Mucosa of rectum (tissue), 2 donors: ENCODE measurements around the gene OR10H2.
"Not testable (repeated sequence)": the region's sequence is repeated elsewhere in the genome, so short reads cannot be mapped to it uniquely, and the experiment has no call there.

Experiments
- H3K27ac ChIP-seq, 2 donors: one replicate each; pipeline ENCODE4 v1.7.0; 2013; ENCODE audit warnings: inconsistent platforms in 2 of 2, low read depth in 2 of 2, low read length in 2 of 2
- H3K27me3 ChIP-seq, 2 donors: one replicate each; pipeline ENCODE4 v1.7.0; 2013; ENCODE audit warnings: low read length in 2 of 2; ENCODE audit not compliant: control insufficient read depth in 2 of 2, insufficient read depth in 2 of 2
- H3K36me3 ChIP-seq, 2 donors: one replicate each; pipeline ENCODE4 v1.7.0; 2013; ENCODE audit warnings: low read length in 2 of 2; ENCODE audit not compliant: control insufficient read depth in 2 of 2, insufficient read depth in 2 of 2
- H3K4me1 ChIP-seq, 2 donors: one replicate each; pipeline ENCODE4 v1.7.0; 2013; ENCODE audit warnings: low read length in 2 of 2, mild to moderate bottlenecking in 1 of 2; ENCODE audit not compliant: control insufficient read depth in 2 of 2, insufficient read depth in 2 of 2
- H3K4me3 ChIP-seq, 2 donors: one replicate each; pipeline ENCODE4 v1.7.0; 2013; ENCODE audit warnings: low read length in 2 of 2
- H3K9ac ChIP-seq, 2 donors: one replicate each; pipeline ENCODE4 v1.7.0; 2013; ENCODE audit warnings: low read length in 2 of 2, low read depth in 1 of 2, mild to moderate bottlenecking in 1 of 2
- H3K9me3 ChIP-seq, 2 donors: one replicate each; pipeline ENCODE4 v1.7.0; 2013; ENCODE audit warnings: low read length in 2 of 2; ENCODE audit not compliant: control insufficient read depth in 2 of 2
- donor health status: healthy.
- donor health status: Normal muscosa, but diverticular disease.

Gene OR10H2, protein sequence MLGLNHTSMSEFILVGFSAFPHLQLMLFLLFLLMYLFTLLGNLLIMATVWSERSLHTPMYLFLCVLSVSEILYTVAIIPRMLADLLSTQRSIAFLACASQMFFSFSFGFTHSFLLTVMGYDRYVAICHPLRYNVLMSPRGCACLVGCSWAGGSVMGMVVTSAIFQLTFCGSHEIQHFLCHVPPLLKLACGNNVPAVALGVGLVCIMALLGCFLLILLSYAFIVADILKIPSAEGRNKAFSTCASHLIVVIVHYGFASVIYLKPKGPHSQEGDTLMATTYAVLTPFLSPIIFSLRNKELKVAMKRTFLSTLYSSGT

DNA sequence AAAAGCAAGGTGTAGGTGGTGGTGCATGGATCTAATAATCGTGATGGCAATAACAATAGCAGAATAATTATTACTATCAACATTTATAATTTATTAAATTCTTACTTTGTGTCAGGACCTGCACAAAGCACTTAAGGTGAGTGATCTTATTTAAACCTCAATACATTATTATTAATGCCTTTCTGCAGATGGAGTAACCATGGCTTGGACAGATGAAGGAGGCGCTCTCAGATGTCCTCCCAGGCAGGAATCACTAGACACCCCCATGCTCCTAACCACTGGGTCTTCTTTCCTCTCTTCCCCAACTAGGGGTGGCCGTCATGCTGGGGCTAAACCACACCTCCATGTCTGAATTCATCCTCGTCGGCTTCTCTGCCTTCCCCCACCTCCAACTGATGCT lies at the start of gene OR10H2:
OR10H2 (plus strand) TSS at position 301 of the 400 bp plus-strand sequence; CDS start at position 321, 20 bp downstream.
- Histone ChIP-seq H3K27me3 (peaks cover 8 to 13% of the 10 kb centered on the region in 2 donors), H3K9ac (no peak within 1 kb of the TSS), H3K36me3 (no peaks in the 10 kb centered on the region), H3K4me1 (no peaks in the 10 kb centered on the region), H3K27ac (no peak within 1 kb of the TSS), H3K9me3 (no peaks in the 10 kb centered on the region), H3K4me3 (no peak within 1 kb of the TSS)

DNA sequence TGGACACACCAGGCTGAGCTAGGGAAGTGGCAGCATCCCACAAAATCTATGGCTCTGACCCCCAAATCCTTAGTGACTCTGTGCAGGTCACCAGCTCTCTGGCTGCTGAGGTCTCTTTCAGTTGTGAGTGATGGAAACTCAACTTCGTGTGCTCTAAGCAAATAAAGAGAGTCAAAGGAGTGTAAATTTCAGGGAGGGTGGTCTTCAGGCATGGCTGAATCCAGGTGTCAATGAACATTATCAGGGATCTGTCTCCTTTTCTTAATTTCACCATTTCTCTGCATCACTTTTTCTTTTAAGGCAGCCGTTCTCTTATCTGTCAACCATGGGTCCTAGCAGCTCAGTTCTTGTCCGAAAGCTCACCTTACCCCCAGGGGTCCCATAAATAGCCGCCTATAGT lies 48.7 kb upstream of the OR10H2 start:
- Histone ChIP-seq H3K27me3 (no peaks in the 10 kb centered on the region), H3K36me3 (peaks cover 40 to 43% of the 10 kb centered on the region in 2 donors), H3K9ac (no peak overlapping the region), H3K4me3 (no peak overlapping the region), H3K27ac (no peak overlapping the region), H3K4me1 (peaks cover 7% of the 10 kb centered on the region in 2 donors), H3K9me3 (no peaks in the 10 kb centered on the region)

DNA sequence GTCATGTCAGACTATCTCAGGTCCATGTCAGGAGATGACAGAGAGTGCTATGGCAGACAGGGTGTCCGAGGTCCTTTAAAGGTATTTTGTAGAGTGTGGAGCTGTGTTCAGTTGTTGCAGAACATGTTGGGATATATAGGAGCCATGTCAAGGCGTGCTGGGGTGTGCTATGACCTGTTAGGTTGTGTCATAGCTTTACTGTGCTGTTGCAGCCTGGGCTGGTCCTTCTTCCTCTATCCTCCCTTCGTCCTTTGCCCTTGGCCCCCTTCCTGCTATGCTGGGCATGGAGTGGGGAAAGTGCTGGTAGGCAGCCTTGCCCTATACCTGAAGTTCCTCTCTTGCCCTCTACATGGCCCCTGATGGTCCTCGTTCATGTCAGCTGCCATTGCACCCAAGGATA lies 48.0 kb upstream of the OR10H2 start:
- not testable (repeated sequence) for H3K27ac ChIP-seq, H3K4me1 ChIP-seq, H3K9me3 ChIP-seq, H3K4me3 ChIP-seq, H3K9ac ChIP-seq, H3K27me3 ChIP-seq
- peaks cover 42 to 50% of the 10 kb centered on the region in 2 donors for H3K36me3 ChIP-seq

DNA sequence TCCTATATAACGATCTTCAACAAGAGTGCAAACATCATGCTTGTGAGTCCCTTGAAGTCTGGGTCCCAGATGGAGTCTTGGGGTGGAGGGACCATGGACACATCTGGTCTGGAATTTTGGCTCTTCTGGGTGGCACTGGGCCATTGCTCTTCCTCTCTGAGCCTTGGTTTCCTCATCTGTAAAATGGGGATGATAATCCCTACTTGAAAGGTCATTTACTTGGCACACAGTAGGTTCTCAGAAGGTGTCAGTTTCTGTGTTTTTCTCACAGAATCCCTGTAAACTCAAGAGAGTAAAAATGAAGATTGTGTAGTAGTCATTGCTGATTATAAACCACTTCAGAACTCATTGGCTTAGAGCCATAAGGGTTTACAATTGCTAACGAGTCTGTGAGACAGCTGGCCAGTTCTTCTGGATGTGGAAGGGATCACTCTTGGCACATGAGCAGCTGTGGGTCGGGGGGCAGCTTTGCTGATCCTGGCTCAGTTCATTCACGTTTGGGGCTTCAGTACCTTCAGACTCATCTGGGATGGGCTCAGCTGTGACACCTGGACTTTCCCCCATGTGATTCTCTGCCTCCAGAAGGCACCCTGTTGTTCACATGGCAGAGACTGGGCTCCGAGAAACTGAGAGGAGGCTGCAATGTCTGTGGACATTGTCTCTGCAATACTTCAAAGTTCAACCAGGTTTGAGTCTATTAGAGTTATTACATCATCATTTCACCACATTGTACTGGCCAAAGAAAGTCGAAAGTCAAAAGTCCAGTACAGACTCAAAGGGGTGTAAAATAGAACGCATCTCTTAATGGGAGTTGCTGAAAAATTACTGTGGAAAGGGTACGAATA lies 47.1 kb upstream of the OR10H2 start:
- Histone ChIP-seq H3K27me3 (no peaks in the 10 kb centered on the region), H3K9ac (no peak overlapping the region), H3K27ac (no peak overlapping the region), H3K4me1 (no peaks in the 10 kb centered on the region), H3K9me3 (no peaks in the 10 kb centered on the region), H3K36me3 (peaks cover 51 to 57% of the 10 kb centered on the region in 2 donors), H3K4me3 (no peak overlapping the region)

DNA sequence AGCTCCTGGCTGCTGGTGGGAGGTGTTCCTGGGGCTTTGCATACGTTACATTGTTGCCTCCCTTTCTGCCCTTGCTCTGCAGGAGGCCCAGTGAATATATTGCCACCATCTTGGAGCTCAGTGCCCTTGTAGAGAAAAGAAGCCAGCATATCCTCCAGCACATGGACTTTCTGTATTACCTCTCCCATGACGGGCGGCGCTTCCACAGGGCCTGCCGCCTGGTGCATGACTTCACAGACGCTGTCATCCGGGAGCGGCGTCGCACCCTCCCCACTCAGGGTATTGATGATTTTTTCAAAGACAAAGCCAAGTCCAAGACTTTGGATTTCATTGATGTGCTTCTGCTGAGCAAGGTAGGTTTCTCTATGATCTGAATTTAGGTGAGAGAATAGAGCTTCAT lies 44.4 kb upstream of the OR10H2 start:
- Histone ChIP-seq H3K9ac (no peak overlapping the region), H3K9me3 (peaks cover 0 to 4% of the 10 kb centered on the region in 2 donors), H3K27ac (no peak overlapping the region), H3K27me3 (no peaks in the 10 kb centered on the region), H3K4me3 (no peak overlapping the region), H3K4me1 (no peaks in the 10 kb centered on the region), H3K36me3 (peaks cover 61 to 70% of the 10 kb centered on the region in 2 donors)

DNA sequence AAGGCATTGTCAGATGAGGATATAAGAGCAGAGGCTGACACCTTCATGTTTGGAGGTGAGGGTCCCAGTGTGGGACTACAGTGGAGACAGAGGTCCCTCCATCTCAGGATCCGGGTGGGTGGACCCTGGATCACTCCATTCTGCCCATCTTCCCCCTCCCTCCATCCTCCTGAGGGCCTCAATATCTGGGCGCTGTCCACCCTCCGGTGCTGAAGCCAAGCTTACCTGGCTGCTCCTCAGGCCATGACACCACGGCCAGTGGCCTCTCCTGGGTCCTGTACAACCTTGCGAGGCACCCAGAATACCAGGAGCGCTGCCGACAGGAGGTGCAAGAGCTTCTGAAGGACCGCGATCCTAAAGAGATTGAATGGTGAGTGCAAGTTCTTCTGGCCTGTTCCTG lies 43.0 kb upstream of the OR10H2 start:
- Histone ChIP-seq H3K9ac (no peak overlapping the region), H3K27ac (no peak overlapping the region), H3K4me3 (no peak overlapping the region), H3K27me3 (no peaks in the 10 kb centered on the region), H3K4me1 (no peaks in the 10 kb centered on the region), H3K36me3 (peaks cover 55 to 61% of the 10 kb centered on the region in 2 donors), H3K9me3 (peaks cover 0 to 4% of the 10 kb centered on the region in 2 donors)

DNA sequence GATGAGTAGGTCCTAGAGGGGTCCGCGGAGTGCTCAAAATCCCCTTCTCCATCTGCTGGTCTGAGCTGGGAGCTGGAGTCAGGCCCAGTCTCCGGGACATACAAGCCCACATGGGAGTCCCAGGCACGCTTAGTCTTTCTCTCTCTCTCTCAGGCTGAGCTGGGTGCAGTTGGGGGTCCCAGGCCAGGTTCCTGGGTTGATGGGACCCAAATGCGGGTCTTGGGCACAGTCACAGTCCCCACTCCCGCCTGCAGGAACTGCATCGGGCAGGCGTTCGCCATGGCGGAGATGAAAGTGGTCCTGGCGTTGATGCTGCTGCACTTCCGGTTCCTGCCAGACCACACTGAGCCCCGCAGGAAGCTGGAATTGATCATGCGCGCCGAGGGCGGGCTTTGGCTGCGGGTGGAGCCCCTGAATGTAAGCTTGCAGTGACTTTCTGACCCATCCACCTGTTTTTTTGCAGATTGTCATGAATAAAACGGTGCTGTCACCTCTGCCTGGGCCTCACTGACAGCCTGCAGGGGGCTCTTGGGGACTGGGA lies 31.1 kb upstream of the OR10H2 start:
- H3K9ac ChIP-seq, result no peak overlapping the region
- H3K27ac ChIP-seq, result no peak overlapping the region
- no peaks in the 10 kb centered on the region for H3K9me3 ChIP-seq
- no peak overlapping the region for H3K4me3 ChIP-seq
- peaks cover 15 to 19% of the 10 kb centered on the region in 2 donors for H3K36me3 ChIP-seq
- H3K27me3 ChIP-seq, result no peaks in the 10 kb centered on the region
- peaks cover 2 to 3% of the 10 kb centered on the region in 2 donors for H3K4me1 ChIP-seq

DNA sequence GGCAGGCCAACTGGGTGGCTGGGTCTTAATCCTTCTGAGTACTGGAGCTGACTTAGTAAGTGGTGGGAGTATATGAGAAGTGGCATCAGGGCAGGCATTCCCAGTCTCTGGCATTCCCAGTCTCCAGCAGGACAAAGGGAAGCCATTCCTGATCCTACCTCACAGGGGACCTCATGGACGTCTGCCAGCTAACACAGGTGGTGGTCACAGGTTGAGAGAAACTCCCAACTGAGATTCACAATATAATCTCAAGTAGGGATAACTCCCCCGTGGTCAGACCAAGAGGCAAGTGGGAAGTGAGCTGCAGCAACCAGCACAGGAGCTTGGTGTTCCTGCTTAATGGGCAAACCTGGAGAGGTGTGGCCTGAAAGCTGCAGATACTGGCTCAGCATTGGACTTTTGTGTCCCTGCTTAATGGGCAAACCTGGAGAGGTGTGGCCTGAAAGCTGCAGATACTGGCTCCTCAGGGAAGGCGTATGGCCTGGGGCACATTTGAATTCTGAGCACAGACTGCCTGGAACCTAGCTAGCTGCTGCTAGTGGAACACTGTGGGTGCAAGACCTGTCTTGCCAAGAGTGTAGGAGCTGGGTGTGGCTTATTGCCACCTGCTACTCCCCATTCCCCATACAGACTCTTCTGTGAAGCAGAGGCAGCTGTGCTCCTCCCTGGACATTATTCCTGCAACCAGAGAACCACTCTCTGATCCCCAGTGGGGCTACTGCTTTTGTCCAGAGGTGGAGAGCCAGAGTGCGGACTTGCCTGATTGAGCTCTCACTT lies 25.9 kb upstream of the OR10H2 start:
- Histone ChIP-seq H3K9me3 (no peaks in the 10 kb centered on the region), H3K36me3 (peaks cover 10 to 15% of the 10 kb centered on the region in 2 donors), H3K27me3 (no peaks in the 10 kb centered on the region), H3K27ac (peak overlapping the region; percentile 65 to 82), H3K4me3 (peak overlapping the region in 1 of 2 donors; percentile 45), H3K9ac (peak overlapping the region; percentile 24 to 52), H3K4me1 (peaks cover 13 to 16% of the 10 kb centered on the region in 2 donors)

DNA sequence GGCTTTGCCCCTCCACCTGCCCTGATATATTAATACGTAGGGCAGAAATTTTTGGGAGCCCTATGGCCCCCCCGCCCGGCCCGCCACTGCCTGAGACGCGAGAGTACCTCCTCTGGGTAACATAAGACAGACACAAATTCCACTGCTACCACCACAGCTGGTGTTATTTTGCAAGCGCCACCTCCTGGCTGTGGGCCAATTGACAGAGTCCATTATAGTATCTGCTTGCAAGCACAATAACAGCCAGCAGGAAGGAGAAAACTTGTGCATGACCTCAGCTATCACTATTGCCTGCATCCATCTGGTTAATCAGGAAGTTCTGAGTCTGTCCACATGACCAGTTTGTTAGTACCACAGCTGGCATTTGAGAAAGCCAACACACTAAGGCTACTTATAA lies 25.3 kb upstream of the OR10H2 start:
- peaks cover 4 to 12% of the 10 kb centered on the region in 2 donors for H3K36me3 ChIP-seq
- H3K27me3 ChIP-seq, result no peaks in the 10 kb centered on the region
- peak overlapping the region in 1 of 2 donors; percentile 24 for H3K9ac ChIP-seq
- H3K4me3 ChIP-seq, result peak overlapping the region; percentile 6 to 45
- no peaks in the 10 kb centered on the region for H3K9me3 ChIP-seq
- H3K27ac ChIP-seq, result peak overlapping the region; percentile 66 to 82
- H3K4me1 ChIP-seq, result peaks cover 13 to 16% of the 10 kb centered on the region in 2 donors
